ENCODE results near the gene RGL3.
"Not testable (repeated sequence)": the region's sequence is repeated elsewhere in the genome, so short reads cannot be mapped to it uniquely, and the experiment has no call there.

The RGL3 gene, protein sequence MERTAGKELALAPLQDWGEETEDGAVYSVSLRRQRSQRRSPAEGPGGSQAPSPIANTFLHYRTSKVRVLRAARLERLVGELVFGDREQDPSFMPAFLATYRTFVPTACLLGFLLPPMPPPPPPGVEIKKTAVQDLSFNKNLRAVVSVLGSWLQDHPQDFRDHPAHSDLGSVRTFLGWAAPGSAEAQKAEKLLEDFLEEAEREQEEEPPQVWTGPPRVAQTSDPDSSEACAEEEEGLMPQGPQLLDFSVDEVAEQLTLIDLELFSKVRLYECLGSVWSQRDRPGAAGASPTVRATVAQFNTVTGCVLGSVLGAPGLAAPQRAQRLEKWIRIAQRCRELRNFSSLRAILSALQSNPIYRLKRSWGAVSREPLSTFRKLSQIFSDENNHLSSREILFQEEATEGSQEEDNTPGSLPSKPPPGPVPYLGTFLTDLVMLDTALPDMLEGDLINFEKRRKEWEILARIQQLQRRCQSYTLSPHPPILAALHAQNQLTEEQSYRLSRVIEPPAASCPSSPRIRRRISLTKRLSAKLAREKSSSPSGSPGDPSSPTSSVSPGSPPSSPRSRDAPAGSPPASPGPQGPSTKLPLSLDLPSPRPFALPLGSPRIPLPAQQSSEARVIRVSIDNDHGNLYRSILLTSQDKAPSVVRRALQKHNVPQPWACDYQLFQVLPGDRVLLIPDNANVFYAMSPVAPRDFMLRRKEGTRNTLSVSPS

DNA sequence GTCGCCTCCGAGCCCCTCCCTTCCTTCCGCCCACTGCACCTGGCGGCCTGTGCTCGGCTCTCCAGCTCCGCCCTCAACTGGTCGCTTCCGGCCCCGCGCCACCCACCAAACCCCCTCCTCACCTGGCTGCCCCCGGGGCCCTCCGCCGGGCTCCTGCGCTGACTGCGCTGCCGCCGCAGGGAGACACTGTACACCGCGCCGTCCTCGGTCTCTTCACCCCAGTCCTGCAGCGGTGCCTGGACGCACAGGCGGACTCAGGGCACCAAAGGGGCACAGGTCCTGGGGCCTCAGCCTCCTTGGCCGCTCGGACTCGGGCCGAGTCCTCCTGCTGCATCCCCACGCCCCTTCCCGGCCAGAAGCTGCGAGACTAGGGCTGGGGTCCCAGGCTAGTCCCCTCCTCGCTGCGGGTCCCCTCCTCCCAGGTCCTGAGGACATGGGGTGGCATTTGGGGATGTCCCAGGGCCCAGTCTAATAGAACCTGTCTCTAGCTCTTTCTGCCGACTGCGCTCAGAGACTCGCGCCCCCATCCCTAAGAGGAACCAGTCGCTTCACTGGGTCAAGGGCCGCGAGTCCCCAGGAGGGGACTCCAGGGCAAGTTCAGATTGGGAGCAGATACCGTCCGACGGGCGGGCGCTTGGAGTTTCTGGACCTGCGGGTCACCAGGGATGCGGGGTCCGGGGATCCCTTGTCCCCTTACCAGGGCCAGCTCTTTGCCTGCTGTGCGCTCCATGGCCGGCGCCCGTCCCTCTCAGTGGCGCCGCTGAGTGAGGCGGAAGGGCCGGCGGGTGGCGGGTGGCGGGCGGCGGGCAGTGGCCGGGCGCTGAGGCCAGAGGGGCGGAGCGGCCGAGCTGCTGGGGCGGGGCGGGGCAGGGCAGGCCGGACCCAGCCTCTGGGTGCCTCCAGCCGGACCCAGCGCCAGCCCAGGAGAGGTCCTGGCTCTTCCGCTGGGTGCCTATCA, at the start of gene RGL3:
Gene RGL3 (minus strand): TSS at position 766 of the 958 bp plus-strand sequence. CDS start 36 bp downstream, at position 730.
- no peak for DNase-seq (ENCODE audit: low spot score)

DNA sequence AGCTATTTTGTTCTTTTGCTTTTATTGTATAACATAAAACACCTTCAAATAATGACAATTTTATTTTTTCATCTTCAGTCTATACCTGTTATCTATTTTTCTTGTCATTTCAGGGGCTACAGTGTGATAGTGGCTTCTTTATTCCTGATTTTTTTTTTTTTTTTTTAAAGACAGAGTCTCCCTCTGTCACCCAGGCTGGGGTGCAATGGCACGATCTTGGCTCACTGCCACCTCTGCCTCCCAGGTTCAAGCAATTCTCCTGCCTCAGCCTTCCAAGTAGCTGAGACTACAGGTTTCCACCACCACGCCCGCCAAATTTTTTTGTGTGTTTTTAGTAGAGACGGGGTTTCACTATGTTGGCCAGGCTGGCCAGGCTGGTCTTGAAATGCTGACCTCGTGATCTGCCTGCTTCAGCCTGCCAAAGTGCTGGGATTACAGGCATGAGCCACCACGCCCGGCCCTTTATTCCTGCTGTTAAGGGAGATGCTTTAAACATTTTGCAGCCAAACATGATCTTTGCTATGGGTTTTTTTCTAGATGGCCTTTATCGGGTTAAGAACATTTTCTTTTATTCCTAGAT, 49.2 kb upstream of the RGL3 start:
- not testable (repeated sequence) for DNase-seq (ENCODE audit: low spot score)

DNA sequence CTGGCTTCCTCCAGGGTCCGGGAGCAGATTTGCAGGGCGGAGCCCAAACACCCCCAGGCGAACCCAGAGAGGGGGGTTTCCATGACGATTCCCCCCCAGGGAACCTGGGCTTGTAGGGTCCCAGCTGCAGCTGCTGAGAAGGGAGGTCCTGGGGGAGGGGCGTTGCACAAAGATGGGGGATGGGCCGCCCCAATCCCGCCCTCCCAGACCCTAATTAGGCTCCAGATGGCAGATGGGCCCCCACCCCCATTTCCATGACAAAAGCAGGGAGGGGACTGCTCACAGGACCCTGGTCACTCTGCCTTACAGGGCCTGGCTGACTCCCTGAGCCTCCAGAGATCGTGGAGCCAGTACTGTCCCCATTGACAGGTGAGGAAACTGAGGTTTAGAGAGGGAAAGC, 46.5 kb upstream of the RGL3 start:
- DNase-seq (ENCODE audit: low spot score): no peak

DNA sequence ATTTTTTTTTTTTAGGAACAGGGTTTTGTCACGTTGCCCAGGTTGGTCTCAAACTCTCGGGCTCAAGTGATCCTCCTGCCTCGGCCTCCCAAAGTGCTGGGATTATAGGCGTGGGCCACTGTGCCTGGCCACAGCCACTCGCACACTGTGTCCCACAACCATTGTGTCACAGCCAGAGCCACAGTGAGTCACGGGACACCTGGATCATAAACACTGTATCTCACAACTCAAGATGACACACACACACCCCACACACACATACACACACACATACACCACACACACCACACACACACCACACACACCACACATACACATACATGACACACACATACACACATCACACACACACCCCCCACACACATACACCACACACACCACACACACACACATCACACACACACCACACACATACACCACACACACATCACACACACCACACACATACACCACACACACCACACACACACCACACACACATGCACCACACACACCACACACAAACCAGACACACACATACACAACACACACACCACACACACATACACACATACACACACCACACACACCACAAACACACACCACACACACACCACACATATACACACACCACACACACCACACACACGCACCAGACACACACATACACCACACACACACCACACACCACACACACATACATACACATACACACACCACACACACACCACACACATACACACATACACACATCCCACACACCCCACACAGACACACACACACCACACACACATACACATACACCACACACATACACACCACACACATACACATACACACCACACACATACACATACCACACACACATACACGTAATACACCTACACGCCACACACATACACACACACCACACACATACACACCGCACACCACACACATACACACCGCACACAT, 45.5 kb upstream of the RGL3 start:
- DNase-seq (ENCODE audit: low spot score): no peak

DNA sequence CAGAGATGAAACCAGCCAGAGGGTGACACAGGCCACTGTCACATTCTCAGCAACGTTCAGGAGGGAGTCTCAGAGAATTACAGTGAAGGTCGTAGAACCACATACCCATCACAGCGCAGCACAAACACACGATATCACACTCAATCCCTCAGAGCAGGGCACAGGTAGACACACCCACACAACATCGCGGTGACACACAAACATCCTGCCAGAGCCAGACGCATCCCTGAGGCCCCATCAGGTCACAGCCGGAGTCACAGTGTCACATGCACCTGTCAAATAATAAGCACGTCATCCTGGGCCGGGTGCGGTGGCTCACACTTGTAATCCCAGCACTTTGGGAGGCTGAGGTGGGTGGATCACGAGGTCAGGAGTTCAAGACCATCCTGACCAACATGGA, 44.3 kb upstream of the RGL3 start:
- DNase-seq (ENCODE audit: low spot score): no peak

DNA sequence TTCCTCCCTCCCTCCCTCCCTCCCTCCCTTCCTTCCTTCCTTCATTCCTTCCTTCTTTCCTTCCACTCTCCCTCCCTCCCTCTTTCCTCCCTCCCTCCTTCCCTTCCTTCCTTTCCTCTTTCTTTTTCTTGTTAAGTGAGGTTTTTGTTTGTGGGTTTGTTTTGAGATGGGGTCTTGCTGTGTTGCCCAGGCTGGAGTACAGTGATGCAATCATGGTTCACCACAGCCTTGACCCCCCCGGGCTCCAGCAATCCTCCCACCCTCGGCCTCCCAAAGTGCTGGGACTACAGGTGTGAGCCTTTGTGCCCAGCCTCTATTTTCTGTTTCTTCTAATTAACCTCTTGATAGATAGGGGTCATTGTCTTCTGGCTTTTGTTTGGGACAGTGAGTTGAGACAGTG, 42.3 kb upstream of the RGL3 start:
- DNase-seq (ENCODE audit: low spot score): no peak

DNA sequence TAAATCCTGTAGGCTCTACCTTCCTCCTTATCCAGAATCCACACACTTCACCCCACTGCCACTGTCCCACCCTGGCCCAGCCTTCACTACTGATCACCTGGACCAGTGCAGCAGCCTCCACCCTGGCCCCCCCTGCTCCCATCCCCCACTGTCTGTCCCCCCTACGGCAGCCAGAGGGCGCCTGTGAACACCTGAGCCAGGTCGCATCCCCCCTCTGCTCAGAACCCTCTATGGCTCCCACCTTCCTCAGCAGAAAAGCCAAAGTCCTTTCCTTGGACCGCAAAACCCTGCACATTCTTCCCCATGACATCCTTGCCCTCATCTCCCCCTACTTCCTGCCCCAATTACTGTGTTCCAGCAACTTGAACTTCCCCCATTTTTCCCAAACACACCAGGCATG, 41.1 kb upstream of the RGL3 start:
- no peak for DNase-seq (ENCODE audit: low spot score)

DNA sequence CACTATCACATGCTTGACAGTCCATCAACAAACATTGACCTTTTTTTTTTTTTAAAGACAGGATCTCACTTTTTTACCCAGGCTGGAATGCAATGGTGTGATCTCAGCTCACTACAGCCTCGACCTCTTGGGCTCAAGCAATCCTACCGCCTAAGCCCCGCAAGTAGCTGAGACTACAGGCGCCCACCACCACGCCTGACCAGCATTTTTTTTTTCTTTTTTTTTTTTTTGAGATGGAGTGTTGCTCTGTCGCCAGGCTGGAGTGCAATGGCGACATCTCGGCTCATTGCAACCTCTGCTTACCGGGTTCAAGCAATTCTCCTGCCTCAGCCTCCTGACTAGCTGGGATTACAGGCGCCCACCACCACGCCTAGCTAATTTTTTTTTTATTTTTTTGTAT, 39.8 kb upstream of the RGL3 start:
- not testable (repeated sequence) for DNase-seq (ENCODE audit: low spot score)

DNA sequence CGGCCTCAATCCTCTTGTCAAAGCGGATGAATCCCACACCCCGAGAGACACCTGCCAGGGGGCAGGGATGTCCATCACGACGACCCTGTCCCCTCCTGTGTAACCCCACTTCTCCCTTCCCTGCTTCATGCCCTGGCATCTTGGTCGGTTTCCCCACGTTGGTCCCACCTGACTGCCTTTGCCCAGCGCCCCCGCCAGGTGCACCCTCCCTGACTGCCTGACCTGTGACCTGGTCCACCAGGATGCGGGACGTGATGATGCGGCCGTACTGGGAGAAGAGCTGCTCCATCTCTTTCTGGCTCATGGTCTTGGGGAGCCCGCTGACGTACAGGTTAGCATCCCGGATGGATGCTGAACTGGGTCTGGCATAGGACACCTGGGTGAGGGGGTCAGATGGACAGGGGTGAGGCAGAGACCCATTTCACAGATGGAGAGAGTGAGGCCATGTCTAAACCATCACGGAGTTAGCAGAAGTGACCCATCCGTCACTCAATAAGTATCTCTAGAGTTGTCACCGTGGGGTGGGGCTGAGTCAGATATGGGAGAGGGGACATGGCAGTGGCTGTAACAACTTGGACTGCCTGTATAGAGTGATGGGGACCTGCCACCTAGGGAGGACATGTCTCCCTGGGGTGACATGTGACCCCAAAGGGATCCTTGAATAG, 39.3 kb upstream of the RGL3 start:
- DNase-seq (ENCODE audit: low spot score): no peak

DNA sequence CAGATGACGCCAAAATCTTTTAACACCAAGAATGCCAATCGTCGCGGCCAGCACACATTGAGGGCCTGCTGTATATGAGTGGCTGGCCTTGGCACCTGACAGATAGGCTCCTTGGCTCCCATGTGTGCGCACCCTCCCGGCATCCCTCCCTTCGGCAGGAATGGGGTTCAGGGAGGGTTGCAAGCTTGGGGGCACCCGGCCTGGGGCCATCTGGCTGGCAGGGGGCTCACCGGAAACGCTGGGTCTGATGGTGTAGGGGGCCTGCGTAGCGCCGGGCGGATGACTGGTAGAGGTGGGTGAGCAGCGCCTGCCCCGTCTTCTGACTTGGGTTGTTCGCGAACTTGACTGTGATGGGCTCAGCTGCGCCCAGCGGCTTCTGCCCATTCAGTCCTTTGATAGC, 38.7 kb upstream of the RGL3 start:
- DNase-seq (ENCODE audit: low spot score): no peak

DNA sequence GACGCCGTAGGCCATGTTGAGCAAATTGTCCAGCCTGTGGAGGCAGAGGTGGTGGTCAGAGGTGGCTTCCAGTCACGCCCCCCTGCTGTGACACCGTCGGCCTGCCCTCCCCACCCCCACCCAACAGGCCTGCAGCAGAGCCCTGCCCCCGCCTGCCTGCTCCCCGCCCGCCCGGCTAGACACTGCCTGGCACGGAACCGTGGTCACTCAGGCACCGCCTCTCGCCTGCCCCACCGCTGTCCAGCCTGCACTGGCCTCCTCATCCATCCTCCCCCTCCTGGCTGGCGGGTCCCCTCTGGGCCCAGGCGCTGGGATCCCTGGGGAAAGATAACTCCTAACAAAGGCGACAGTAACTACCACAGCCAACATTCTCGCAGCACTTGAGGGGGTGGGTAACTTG, 38.0 kb upstream of the RGL3 start:
- DNase-seq (ENCODE audit: low spot score): no peak

DNA sequence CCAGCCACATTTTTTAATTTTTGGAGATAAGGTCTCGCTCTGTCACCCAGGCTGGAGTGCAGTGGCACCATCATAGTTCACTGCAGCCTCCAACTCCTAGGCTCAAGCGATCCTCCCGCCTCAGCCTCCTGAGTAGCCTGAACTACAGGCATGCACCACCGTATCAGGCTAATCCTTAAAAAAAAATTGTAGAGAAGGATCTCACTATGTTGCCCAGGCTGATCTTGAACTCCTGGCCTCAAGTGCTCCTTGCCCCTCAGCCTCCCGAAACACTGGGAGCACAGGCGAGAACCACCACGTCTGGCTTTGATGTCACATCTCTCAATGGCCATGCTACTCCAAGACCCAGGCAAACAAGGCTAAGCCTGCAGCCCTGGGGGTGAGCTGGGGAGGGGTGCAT, 37.5 kb upstream of the RGL3 start:
- no peak for DNase-seq (ENCODE audit: low spot score)

DNA sequence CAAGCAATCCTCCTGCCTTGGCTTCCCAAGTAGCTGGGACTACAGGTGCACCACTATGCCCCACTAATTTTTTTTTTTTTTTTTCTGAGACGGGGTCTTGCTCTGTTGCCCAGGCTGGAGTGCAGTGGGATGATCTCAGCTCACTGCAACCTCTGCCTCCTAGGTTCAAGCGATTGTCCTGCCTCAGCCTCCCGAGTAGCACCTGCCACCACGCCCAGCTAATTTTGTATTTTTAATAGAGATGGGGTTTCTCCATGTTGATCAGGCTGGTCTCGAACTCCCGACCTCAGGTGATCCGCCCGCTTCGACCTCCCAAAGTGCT, 36.1 kb upstream of the RGL3 start:
- DNase-seq (ENCODE audit: low spot score): not testable (repeated sequence)

DNA sequence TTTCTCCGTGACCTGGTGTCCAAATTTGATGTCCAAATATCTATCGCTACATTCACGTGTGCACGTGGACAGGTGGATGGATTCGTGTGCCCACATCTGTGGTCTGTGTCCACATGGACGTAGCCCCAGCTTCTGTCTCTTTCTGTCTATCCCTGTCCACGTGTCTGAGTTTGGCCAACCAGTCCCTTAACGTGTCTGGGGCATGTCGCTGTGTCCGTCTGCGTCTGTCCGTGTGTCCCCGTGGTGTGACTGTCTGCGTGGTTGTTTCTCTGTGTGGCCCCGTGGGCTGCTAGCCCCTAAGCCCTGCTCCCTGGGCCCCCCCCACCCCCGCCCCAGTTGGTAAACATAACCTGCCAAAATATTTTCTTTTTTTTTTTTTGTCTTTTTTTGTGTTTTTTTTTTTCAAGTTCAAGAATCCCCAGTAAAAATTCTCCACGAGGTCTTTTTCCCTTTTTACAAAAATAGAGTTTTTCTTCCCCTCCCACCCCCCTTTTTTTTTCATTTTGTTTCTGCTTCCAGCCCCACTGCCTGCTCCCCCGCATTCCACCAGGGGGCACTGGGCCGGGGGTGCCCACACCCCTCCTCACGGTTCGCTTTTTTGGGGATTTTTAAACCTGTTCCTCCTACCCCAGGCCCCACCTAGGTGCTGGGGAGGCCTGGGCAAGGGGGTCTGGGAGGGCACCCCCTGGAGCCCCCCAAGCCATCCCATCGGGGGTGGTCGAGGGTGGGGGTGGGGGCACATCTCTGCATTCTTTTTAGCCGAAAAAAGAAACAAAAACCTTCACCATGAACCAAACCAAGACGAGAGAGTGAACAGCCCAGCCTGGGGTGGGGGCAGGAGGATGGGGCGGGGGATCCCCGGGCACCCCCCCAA, 34.6 kb upstream of the RGL3 start:
- DNase-seq (ENCODE audit: low spot score): no peak

DNA sequence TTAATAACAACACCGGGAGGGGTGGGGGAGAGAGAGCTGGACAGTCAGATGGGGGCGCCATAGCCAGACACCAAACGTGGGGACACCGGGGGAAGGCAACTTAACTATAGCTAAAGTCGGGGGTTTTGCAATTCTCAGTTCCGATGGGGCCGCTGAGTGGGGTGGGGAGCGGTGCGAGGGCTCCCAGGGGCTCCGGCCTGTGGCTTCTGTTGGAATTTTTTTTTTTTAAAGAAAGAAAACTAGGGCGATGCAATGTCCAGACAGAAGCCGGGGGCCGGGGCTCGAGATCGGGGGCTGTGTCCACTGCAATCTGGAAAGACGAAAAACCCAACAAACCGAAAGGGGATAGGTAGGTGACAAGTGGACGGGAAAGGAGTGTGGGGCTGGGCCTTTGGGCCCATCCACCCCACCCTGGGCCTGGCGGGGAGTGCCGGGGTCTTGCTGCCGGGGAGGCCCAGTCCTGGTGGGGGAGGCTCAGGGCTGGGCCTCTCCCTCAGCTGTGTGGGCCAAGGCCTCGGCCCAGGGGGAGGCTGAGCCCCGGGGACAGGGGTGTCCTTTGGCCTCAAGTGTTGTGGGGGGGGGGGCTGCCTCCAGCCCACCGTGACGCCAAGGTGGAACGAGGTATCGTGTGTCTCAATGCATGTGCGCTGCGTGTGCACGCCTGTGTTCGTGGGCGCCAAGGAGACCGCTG, 33.7 kb upstream of the RGL3 start:
- no peak for DNase-seq (ENCODE audit: low spot score)

DNA sequence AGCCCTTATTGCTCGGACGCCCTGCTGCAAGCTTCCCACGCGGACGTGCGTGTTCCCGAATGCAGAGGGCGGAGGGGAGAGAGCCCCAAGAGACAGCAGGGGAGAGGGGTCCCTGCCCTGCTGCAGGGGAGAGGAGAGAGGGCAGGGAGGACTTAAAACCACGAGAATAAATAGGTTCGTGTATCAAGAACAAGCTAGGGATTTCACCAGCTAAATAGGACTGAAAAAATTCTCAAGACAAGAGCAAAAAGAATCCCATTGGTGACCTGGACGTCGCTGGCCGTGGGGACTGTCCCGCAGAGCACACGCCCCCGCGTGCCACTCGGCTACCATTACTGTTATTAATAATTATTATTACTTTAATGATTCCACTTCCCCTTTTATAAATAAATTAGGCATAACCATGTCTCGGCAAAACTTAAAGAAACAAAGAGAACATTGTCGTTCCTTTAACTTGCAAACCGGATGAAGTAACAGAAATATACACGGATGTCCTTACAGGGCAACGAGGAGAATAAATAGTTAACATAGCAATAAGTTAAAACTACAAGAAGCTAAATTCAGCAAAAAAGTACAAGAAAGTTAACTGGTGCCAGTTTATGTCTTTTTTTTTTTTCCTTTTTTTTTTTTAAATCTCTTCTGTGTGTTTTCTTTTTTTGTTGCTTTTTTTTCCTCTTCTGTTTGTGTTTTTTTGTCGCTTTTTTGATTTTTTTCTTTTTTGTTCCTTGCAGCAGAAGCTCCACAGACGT, 32.9 kb upstream of the RGL3 start:
- no peak for DNase-seq (ENCODE audit: low spot score)

DNA sequence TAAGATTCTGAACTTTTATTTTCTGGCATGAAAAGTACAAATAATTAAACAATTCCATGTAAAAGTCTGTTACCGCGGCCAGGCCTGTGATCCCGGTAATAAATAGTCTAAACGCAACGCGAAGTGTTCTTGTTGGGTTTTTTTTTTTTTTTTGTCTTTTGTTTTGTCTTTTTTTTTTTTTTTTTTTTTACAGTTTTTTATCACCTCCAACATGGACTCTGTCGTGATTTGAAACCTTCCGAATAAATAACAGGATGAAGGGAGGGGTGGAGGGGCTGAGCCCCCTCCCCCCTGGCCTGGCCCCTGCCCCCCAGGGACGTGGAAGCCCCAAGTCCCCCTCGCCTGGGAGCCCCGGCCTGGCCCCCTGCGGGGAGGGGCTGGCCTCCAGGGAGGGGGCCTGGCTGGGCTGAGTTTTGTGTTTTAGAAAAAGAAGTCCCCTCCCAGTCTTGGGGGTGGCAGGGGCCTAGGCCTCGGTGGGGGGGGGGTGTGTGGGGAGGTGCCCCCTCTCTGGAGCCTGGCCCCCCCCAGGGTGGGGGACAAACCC, 32.3 kb upstream of the RGL3 start:
- DNase-seq (ENCODE audit: low spot score): no peak

All from left forelimb (tissue), 1 donor.